GM21717 (cell line): ENCODE results near the gene ULK3.
A peak's percentile ranks its signal among the peaks of the same experiment; 100 is the strongest.

ENCODE experiments used
- ATAC-seq: cut with Tn5 transposase; IDR thresholded peaks from one replicate; pipeline ENCODE4 v1.9.1; 2021; ENCODE audit warnings: mild to moderate bottlenecking, moderate library complexity; ENCODE audit not compliant: unreplicated experiment

Gene ULK3

GRCh38 chr15:74824976-74825375 is 18.0 kb downstream of the ULK3 start:
- ATAC-seq, result no peak

DNA sequence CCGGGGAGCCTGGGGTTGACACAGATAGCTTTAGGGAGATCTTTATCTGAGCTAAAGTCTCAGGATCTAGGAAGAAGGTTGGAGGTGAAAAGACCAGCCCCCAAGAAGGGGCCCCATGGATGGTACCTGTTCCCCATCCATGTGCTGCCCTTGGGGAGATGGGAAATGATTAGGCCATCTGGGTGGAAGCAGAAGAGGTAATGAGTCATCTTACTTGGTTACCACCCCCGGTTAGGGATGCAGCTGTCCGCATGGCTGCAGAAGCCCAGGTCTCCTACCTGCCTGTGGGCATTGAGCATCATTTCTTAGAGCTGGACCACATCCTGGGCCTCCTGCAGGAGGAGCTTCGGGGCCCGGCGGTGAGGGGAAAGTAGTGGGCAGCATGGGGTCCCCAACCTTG is 19.6 kb downstream of the ULK3 start:
- no peak for ATAC-seq

DNA sequence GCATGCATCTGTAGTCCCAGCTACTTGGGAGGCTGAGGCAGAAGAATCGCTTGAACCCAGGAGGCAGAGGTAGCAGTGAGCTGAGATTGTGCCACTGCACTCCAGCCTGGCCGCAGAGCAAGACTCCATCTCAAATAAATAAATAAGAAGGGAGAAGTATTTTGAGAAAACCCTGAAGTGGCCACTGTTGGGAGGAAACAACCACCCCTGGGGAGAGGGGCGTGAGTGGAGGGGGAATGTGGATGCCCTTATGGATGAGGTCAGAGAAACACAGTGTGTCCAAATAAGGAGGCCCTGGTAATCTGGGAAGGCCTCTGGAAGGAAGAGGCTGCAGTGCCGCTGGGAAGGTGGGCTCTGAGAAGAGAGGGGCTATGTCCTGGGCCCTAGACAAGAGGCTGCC is 20.7 kb downstream of the ULK3 start:
- no peak for ATAC-seq

GRCh38 chr15:74821790-74822158 is 21.2 kb downstream of the ULK3 start:
- no peak for ATAC-seq

GRCh38 chr15:74821091-74821789 is 21.7 kb downstream of the ULK3 start:
- ATAC-seq, result peak; percentile 74

DNA sequence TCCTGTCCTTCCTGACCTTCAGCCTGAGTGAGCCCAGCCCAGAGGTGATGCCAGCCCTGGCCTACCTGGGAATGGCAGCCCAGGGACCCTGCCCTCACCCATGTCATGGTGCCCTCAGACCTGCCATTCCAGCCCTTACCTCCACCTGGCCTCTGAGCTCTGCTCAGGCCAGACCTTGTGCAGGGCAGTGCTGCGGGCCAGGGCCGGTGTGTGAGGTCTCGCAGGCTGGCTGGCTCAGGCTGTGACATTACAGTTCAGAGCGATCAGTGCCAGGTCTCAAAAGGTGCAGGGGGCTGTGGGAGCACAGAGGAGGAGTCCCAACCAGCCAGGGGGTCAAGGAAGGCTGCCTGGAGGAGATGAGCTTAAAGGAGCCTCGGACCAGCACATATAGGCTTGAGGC is 22.9 kb downstream of the ULK3 start:
- no peak for ATAC-seq

DNA sequence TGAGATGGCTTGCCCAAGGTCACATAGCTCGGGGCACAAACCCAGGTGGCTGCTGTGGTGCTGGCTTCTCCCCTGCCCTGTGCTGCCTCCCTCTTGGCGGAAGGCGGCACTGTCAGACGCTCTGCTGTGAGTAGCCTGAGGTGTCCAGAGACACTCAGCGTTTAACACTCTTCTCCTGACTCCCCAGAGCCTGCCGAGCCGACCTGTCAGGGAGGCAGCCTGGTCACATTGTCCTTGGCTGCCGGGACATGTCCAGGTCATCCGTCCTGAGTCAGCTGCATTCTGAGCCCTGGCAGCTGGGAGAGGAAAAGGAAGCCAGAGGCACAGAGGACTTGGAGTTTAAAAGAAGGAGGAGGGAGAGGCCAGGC is 25.6 kb downstream of the ULK3 start:
- no peak for ATAC-seq

GRCh38 chr15:74816624-74817369 is 26.2 kb downstream of the ULK3 start:
- no peak for ATAC-seq

- ATAC-seq, result no peak
Observed at GRCh38 chr15:74815961-74816360, 27.0 kb downstream of the ULK3 start.

- no peak for ATAC-seq
Observed at GRCh38 chr15:74815121-74815934, 27.6 kb downstream of the ULK3 start.

GRCh38 chr15:74812533-74812932 is 30.4 kb downstream of the ULK3 start, which contains the start of gene LMAN1L:
Gene LMAN1L (plus strand): TSS chr15:74812835. CDS start chr15:74812855, 20 bp downstream.
- no peak for ATAC-seq

GRCh38 chr15:74809956-74810355 is 33.0 kb downstream of the ULK3 start:
- ATAC-seq, result no peak

GRCh38 chr15:74809242-74809641 is 33.7 kb downstream of the ULK3 start:
- no peak for ATAC-seq

DNA sequence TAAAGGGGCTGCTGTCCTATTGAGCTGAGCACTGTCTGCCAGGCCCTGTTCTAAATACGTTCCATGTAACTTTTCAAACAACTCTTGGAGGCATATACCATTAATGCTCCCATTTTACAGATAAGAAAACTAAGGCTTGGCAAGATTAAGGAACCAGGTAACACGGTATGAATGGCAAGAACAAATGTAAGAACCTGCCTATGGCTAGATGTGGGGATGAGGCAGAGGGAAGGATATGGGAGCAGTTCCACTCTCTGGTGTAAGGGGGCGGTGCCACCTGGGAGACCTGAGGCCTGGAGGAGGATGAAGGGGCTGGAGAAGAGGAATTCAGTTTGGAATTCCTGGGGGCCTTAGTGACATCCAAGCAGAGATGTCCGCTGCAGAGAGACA is 34.1 kb downstream of the ULK3 start:
- ATAC-seq, result no peak

- no peak for ATAC-seq
Observed at GRCh38 chr15:74808078-74808839, 34.7 kb downstream of the ULK3 start.

GRCh38 chr15:74807282-74807681 is 35.7 kb downstream of the ULK3 start:
- no peak for ATAC-seq

GRCh38 chr15:74804935-74805334 is 38.0 kb downstream of the ULK3 start:
- no peak for ATAC-seq

GRCh38 chr15:74802862-74803447 is 40.0 kb downstream of the ULK3 start:
- ATAC-seq, result no peak

GRCh38 chr15:74802290-74802689 is 40.7 kb downstream of the ULK3 start:
- no peak for ATAC-seq

DNA sequence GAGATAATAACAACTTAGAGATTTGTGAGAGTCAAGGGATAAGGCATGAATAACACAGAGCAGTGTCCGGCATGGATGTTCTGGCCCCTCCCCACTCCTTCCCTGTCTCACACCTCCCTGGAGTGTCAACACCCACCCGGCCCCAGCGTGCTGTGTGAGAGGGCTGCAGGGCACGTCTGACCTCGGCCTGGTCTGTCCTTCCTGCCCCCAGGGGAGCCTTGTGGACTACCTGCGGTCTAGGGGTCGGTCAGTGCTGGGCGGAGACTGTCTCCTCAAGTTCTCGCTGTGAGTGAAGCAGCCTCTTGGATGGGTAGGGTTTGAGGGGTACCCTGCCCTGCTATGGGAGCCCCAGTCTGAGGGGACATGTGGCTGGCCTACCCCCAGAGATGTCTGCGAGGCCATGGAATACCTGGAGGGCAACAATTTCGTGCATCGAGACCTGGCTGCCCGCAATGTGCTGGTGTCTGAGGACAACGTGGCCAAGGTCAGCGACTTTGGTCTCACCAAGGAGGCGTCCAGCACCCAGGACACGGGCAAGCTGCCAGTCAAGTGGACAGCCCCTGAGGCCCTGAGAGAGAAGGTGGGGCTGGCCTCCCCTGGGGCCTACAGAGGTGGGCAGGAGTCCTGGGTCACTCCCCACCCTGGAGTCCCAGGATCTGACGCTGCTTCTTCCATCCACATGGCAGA is 41.5 kb downstream of the ULK3 start:
- no peak for ATAC-seq
